ENCODE results near the gene PDZK1.
A peak's percentile ranks its signal among the peaks of the same experiment; 100 is the strongest.
"Not testable (repeated sequence)": the region's sequence is repeated elsewhere in the genome, so short reads cannot be mapped to it uniquely, and the experiment has no call there.

PDZK1 gene

DNA sequence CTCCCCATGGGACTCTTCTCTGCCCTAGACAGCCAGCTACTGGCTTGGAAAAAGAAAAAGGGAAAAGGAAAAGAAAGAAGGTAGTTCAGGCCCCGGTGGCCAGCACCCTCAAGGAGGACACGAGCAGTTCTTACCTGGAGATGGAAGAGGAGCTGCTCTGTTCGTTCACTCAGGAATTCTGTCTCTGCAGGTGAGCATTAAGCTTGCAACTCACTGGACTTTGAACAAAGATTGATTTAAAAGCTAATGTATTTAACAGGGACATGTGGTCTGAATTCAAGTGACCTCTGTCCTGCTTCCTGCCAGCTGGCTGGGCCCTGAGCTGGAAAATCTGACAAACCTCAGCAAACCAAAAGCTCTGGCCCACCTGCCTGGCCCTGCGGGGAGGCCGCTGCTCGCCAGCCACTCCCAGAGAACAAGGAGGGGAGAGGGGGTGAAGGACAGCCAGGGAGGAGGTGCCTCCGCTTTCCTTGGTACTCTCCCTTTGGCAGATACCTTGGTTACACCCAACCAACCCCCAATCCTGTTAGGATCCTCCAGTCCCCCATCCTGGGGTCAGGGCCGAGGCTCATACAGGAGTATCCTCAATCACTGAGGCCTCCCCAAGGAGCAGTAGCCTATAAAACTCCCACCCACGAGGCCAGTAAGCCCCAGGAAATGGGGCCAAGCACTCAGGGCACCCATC, at the start of gene PDZK1:
Gene PDZK1 (minus strand): TSS at position 186 of the 685 bp plus-strand sequence. CDS start 19,347 bp downstream, outside the sequence.
- no peak for DNase-seq (ENCODE audit: low read depth in 2 of 2)

DNA sequence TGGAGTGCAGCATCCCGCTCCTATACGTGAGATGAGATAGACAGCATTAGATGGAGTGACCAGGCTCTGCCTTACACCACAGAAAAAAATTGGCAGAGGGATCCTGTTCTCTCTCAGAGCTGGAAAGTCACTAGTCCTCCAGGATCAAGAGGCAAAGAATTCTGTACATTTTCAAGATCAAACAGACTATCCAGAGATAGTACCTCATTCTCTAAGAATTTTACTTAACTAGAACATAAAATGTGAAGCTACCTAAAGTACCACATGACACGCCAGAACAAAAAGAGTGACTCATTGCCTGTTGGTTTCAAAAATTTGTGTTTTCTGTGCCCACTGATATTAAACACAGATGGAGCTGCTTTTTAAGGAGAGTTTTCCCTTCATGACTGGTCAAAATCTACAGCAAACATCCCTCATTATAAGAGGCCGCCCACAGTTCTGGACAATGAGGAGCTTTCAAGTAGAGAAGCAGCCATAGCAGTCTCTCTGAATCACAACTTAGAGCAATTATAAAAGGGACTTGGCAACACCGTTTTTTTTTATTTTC, 44.4 kb upstream of the PDZK1 start:
- DNase-seq (ENCODE audit: low read depth in 2 of 2) = no peak

DNA sequence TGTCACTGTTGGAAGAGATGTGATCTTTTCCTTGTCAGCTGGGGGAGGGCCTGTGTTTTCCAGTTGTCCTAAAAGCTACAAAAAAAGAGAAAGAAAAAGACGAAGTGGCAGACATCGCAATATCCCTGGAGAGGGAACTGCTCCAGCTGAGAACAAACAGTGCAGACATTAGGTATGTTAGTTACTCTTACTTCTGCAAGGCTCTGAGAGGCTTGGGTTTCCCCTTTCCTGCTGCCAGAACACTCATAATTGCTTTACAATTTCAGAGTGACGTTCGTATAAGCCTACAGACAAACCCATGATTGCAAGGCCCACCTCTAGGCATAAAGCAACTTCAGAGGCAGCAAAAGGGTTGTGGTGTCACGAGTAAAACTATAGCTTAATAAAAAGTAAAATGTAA, 43.3 kb upstream of the PDZK1 start:
- no peak for DNase-seq (ENCODE audit: low read depth in 2 of 2)

DNA sequence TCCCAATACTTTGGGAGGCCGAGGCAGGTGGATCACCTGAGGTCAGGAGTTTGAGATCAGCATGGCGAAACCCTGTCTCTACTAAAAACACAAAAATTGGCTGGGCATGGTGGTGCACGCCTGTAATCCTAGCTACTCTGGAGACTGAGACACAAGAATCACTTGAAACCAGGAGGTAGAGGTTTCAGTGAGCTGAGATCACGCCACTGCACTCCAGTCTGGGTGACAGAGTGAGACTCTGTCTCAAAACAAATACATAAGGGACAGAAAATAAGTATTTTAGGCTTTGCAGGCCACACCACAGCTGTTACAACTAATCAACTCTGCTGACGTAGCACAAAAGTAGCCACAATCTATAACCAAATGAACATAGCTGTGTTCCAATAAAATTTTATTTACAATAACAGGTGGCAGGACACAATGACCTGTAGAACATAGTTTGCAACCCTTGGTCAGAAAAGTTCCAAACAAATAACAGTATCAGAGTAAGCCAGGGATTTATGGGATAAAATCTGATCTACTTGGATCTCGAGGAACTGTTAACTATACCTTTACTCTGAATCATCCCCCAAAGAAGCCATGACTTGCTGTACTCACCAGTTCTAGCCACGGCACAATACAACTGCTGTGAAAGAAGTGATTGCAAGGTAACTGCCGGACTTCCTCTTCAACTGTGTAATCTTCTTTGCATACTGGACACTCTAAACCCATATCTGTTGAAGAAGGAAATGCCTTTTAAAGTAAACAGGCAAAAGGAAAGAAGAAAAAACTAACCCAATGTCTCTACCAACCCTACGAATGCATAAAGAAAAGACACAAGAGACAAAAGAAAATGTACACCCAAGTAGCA, 40.5 kb upstream of the PDZK1 start:
- no peak for DNase-seq (ENCODE audit: low read depth in 2 of 2)

DNA sequence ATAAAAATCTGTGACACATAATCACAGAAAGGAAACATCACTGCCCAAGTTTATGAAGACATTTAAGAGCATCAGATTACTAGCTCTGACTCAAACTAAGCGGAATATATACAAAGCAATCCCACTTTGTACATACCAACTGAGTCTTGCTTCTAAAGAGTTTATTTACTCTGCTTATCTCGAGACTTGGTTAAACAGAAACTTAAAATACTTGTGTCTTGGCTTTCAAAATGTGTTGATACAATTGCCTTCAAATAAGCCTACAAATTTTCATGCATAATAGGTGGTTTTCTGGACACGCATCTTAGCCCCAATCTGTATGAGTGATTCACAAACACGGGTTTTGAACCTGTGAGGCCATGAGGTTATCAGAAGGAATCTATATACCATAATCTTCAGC, 33.1 kb upstream of the PDZK1 start:
- DNase-seq (ENCODE audit: low read depth in 2 of 2) = no peak

DNA sequence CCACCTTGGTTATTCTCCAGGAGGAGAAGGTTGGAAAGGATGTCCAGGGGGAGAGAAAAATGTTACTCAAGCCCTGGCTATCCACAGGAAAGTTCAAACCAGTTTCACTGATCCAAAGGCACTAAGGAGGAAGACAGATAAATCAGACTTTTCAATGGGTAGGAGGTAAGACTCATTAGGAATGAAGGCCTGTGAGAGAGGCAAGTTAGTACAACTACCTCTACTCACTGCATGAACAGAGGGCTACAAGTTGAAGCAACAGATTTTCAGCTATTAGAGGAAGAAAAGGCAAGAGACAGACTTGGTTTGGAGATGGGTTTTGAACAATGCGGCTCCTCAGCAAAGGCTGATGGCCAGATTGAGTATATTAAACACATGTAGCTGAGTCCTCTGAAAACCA, 29.0 kb upstream of the PDZK1 start:
- DNase-seq (ENCODE audit: low read depth in 2 of 2) = no peak

DNA sequence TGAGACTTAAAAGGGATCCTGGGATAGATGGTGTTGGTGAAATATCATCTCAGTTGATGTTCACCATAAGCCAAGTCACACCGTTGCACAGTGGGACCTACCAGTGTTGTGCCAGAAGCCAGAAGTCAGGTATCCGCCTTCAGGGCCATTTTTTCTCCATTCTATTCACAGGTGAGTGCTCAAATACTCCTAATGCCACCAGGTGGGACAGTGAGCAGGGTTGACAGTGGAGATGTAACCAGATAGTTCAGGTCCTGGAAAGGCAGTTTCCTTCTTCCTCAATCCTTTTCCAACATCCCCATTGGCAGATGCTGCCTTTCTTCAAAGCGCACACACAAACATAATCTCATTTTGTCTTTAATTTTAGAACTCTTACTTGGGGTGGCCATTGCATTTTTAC, 23.7 kb upstream of the PDZK1 start:
- DNase-seq (ENCODE audit: low read depth in 2 of 2) = no peak

DNA sequence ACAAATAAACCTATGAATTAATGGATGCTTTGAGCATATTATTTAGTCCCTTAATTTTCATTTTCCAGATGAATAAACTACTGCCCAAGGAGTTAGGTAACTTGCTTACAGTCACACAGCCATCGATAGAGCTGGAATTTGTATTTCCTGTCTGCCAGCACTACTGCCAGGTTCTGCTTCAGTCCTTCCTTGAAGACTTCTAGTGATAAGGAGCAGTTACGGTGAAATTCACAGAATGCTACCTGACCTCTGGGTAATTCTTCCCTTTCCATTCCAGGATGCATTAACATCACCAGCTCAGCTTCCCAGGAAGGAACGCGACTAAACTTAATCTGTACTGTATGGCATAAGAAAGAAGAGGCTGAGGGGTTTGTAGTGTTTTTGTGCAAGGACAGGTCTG, 23.3 kb upstream of the PDZK1 start:
- DNase-seq (ENCODE audit: low read depth in 2 of 2) = no peak

DNA sequence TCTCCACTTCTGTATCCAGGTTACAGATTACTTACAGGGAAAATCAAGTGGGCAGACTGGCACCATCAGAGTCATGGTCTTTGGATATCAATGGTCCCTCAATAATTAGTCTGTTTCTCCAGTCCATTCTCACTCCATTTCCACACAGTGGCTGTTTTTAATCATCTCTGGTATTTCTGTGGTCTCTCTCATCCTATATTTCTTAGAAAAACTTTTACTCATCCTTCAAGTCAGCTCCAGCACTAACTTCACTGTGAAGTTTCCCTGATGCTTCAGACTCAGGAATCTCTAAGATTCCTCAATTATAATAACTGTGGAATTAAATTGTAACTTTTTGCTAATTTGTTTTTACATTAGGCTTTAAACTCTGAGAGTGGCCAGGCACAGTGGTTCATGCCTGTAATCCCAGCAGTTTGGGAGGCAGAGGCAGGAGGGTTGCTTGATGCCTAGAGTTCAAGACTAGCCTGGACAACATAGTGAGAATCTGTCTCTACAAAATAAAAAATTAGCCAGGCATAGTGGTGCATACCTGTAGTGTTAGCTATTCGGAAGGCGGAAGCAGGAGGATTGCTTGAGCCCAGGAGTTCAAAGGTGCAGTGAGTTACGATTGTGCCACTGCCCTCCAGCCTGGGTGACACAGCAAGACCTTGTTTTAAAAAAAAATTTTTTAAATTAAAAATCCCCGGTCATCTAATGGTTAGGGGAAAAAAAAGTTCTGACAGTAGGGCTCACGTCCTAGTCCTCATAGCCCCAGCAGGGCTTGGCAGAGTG, 22.7 kb upstream of the PDZK1 start:
- DNase-seq (ENCODE audit: low read depth in 2 of 2) = no peak

DNA sequence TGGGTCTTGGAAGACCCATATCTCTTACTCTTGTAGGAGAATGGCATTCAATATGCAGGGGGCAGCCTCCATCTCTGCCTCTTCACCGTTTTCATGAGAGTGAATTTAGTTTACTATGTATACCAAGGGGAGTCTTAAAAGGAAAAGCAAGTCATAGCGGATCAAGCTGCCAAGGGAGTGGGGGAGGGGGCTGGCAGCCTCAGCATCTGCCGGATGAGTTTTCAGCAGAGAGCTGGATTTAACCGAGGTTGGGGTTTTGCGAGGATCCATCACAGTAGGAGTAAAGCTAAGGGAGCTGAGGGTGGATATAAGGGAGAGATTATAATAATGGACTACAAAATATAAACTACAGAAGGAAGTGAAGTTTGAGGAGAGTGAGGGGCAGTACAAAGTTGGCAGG, 22.0 kb upstream of the PDZK1 start:
- DNase-seq (ENCODE audit: low read depth in 2 of 2) = no peak

DNA sequence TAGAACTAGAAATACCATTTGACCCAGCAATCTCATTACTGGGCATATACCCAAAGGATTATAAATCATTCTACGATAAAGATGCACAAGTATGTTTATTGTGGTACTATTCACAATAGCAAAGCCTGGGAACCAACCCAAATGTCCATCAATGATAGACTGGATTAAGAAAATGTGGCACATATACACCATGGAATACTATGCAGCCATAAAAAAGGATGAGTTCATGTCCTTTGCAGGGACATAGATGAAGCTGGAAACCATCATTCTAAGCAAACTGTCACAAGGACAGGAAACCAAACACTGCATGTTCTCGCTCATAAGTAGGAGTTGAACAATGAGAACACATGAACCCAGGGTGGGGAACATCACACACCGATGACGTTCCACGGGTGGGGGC, 19.0 kb upstream of the PDZK1 start:
- not testable (repeated sequence) for DNase-seq (ENCODE audit: low read depth in 2 of 2)

DNA sequence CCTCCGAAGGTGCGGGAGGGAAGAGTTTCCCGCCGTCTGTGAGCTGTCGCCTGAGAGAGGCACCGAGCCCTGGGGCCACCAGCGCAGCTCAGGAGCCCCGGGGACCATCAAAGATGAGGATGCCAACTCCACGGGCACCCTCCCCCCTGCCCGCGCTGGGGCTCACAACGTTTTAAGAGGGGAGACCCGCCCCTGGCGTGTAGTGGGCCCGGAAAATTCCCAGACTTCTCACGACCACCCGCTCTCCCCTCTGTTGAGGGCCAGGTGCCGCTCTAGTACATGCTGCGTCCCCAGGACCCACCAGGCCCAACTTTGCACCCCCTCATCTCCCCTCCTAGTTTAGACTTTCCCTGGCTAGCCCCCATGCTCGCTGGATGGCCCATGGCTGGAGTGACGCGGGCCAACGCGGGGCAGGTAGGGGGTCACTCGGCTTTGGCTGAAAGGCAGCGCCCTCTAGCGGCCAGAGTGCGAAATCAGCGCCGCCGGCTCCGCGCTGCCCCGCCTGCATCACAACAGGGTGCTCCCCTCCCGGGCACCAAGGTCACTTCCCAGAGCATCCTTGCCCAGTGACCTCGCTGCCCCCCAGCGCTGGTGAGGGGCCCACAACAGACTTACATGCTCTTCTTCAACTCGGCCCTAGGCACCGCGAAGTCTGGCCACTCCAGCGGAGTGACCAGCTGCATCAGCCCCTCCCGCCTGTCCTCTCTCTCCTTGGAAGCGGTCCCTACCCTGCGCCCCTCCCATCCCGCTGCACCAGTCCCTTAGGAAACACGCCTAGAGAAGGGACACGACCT, 13.9 kb upstream of the PDZK1 start:
- peak; percentile 56 to 72 for DNase-seq (ENCODE audit: low read depth in 2 of 2)

DNA sequence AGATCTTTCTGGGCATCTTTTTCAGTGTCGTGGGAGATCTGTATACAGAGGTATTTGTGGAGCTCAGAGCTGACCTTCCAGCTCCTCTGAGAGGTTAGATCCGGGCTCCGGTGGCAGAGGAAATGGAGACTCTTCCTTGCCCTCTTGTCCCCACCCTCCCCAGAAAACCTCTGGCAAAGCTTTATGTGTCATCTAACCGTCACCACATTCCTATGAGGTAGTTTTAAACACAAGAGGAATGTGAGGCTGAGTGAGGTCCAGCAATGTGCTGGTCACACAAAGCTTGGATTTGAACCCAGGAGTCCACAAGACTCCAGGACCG, 13.3 kb upstream of the PDZK1 start:
- DNase-seq (ENCODE audit: low read depth in 2 of 2) = no peak

DNA sequence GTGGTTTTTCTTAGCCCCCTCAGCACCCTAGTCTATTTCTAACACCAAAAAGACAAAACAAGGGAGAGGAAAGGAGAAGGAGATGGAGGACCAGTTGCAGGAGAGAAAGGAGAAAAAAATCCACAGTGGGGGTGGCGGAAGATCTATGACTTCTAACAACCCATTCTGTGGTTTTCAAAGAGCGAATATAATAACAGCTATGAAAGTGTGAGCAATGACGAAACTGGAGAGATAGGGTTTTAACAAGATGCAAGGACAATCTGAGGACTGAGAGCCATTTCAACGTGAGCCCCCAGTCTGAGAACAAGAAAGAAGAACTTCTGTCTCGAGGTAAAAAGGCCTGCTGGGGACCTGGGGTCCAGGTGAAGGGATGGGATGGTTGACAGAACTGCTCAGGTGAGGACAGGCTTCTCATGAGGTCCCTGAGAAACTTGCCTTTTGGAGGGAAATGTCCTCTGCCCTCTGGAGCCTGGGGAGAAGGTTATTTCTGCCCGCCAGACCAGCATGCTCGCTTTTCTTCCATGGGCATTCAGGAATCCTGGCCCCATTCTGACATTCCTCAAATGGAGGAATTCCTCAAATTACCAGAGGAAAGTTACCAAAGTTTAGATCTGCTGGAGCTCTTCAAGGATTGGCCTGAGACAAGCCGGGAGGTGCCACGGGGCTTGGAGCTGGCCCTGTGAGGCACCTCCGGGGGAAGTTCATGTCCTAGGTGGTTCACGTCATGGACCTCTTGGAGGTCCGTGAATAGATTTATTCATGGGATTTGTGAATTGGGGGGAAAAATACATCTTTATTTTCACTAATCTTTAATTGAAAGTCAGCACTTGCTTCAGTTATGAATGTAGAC, 12.3 kb upstream of the PDZK1 start, which contains the start of gene CD160:
Gene CD160 (plus strand): TSS at position 270 of the 850 bp plus-strand sequence. CDS start 8,829 bp downstream, outside the sequence.
- DNase-seq (ENCODE audit: low read depth in 2 of 2) = no peak

DNA sequence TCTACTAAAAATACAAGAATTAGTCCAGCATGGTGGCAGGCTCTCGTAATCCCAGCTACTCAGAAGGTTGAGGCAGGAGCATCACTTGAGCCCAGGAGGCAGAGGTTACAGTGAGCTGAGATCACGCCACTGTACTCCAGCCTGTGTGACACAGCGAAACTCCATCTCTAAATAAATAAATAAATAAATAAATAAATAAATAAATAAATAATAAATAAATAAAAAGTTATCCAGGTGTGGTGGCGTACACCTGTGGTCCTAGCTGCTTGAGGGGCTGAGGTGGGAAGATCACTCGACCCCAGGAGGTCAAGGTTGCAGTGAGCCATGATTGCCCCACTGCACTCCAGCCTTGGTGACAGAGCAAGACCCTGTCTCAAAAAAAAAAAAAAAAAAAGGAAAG, 11.3 kb upstream of the PDZK1 start:
- not testable (repeated sequence) for DNase-seq (ENCODE audit: low read depth in 2 of 2)

DNA sequence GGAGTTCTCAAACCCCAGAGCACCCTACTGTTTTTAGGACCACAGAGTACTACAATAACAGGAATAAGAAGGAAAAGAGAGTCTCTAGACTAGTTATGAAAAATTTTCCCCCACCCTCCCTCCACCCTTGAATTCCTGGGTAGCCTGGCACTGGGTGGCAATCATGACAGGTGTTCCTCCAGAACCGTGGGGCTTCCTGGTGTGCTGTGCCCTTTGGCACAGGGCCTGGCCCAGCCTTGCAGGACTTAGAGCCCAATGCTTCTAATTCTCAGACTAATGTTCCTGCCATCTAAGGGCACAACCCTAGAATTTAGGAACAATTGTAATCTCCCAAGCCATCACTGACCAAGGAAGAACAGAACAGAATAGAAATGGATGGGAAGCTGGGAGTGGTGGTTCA, 10.7 kb upstream of the PDZK1 start:
- no peak for DNase-seq (ENCODE audit: low read depth in 2 of 2)

DNA sequence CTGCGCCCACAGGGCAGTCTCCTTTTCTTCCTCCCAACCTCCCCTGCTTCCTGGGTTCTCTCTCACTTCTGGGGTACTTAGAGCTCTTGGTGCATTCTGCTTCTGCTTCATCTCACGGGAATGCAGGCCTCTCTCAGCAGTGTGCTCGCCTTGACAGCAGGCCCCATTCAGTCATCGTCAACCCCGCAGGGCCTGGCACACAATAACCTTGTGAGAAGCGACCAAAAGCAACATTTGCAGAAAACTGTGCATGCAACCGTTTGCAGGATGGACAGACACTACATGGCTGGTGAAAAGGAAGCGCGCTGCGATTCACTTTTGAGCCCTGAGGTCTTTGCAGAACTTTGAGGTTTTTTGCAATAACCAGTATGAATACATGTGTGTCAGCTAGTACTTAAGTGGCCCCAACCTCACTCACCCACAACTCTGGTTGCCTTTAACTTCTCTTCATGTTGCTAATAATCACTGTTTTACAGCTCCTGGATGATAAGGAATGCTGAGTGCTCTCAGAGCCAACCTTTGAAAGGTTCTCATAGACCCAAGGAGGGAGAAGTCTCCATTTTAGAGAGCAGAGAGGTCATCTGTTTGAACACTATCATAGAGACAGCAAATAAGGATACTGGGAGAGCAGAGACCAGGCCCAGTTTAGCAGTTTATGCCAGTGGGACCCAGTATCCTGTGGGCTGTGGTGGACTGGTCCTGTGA, 9.6 kb upstream of the PDZK1 start:
- DNase-seq (ENCODE audit: low read depth in 2 of 2) = no peak

DNA sequence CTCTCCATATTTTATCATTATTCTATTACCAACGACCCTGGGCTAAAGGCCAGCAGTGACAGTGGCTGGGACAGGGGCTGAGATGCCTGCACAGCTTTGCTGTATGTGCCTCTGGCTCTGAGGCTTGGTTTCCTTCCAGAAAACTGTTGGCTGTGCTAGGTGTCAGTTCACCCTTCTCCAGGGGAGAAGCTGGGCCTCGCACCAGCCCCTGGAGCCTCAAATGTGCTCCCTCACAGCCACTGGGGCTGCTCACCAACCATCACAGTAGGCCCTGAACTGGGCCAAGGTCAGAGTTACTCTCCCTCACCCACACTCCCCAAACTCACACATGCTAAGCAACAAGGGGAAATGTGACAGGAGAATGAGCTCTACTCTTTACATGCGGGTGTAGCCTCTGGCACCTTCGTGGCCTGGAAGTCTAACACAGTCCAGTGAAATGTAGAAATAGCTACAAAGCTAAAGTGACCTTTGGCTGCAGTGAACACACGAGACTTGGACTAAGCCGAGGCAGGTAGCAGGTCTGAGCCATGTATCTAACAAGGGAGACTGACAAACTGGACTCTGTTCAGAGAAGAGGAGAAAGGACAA, 7.5 kb upstream of the PDZK1 start:
- DNase-seq (ENCODE audit: low read depth in 2 of 2) = no peak

DNA sequence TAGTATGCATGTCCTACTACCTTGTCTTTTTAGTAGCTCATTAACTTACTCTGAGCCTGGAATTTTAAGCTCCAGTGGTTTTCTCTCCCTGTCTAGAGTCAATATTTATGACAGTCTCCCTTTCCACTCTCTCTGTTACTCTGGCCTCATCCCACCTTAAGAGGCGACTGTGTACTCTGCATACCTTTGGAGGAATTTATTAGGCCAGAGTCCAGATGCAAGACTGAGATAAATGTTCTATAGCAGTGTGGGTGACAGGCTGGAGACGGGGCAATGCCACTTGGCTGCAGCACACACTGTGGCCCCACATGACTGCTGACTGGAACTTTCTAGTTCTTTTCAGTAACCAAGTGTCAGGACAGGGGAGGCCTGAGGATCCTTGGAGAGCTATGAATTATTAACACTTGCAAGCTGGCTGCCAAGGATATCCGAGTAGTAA, 4.1 kb upstream of the PDZK1 start:
- no peak for DNase-seq (ENCODE audit: low read depth in 2 of 2)

Measured in stimulated activated CD4-positive, alpha-beta T cell treated with anti-CD3 and anti-CD28 coated beads, Interleukin-4, amount 100 ng/mL, for 48 hours (primary cell).